Neuronal stem cell (in vitro differentiated cells): ENCODE measurements around the gene DCXR.

Experiments used
- DNase-seq: peaks from one replicate; pipeline ENCODE4 v3.0.0-alpha.2; 2013; ENCODE audit warnings: low spot score
- H2AFZ ChIP-seq: one replicate; pipeline ENCODE4 v1.6.1; 2013; ENCODE audit warnings: mild to moderate bottlenecking, low read length, inconsistent platforms
- H2AK5ac ChIP-seq: 2 replicates; pipeline ENCODE4 v1.6.1; 2013; ENCODE audit warnings: low read depth, mild to moderate bottlenecking, inconsistent platforms, low read length, moderate library complexity, mixed read lengths
- H2BK120ac ChIP-seq: 2 replicates; pipeline ENCODE4 v1.6.1; 2013; ENCODE audit warnings: low read depth, mild to moderate bottlenecking, inconsistent platforms, low read length, moderate library complexity, mixed read lengths
- H2BK12ac ChIP-seq: one replicate; pipeline ENCODE4 v1.6.1; 2013; ENCODE audit warnings: low read length, inconsistent platforms
- H2BK15ac ChIP-seq: 2 replicates; pipeline ENCODE4 v1.6.1; 2013; ENCODE audit warnings: mild to moderate bottlenecking, low read length, inconsistent platforms, mixed read lengths
- H2BK5ac ChIP-seq: one replicate; pipeline ENCODE4 v1.6.1; 2013; ENCODE audit warnings: inconsistent platforms, mild to moderate bottlenecking, low read length, moderate library complexity
- H3K14ac ChIP-seq: one replicate; pipeline ENCODE4 v1.6.1; 2013; ENCODE audit warnings: low read length, inconsistent platforms
- H3K18ac ChIP-seq: 2 replicates; pipeline ENCODE4 v1.6.1; 2013; ENCODE audit warnings: low read length, inconsistent platforms
- H3K23ac ChIP-seq: 2 replicates; pipeline ENCODE4 v1.6.1; 2013; ENCODE audit warnings: low read depth, mild to moderate bottlenecking, mixed read lengths, low read length, inconsistent platforms; ENCODE audit not compliant: poor library complexity
- H3K27ac ChIP-seq: replicated peaks from 3 replicates; pipeline ENCODE4 v1.5.1; 2013; ENCODE audit warnings: low read length, inconsistent platforms
- H3K27me3 ChIP-seq, 3 experiments: 2 replicates each; pipeline ENCODE4 v1.6.1; 2013; ENCODE audit warnings: low read length in 3 of 3, mild to moderate bottlenecking in 2 of 3, inconsistent platforms in 1 of 3, low read depth in 1 of 3, mixed read lengths in 1 of 3, moderate library complexity in 1 of 3; ENCODE audit not compliant: control insufficient read depth in 3 of 3, insufficient read depth in 3 of 3
- H3K36me3 ChIP-seq, 2 donors: replicated peaks in 1 of 2; 2 replicates each; pipeline ENCODE4 v1.6.1; 2013; ENCODE audit warnings: low read length in 2 of 2; ENCODE audit not compliant: control insufficient read depth in 2 of 2, insufficient read depth in 2 of 2
- H3K4ac ChIP-seq: 2 replicates; pipeline ENCODE4 v1.6.1; 2013; ENCODE audit warnings: inconsistent platforms, mild to moderate bottlenecking, low read length, moderate library complexity
- H3K4me1 ChIP-seq, 2 donors: 1 replicate in 1 of 2; 2 replicates in 1 of 2; pipeline ENCODE4 v1.6.1; 2013; ENCODE audit warnings: low read length in 2 of 2, low read depth in 1 of 2; ENCODE audit not compliant: control insufficient read depth in 2 of 2, insufficient read depth in 1 of 2
- H3K4me2 ChIP-seq: one replicate; pipeline ENCODE4 v1.6.1; 2013; ENCODE audit warnings: mild to moderate bottlenecking, low read length, inconsistent platforms; ENCODE audit not compliant: insufficient read depth, poor library complexity, severe bottlenecking
- H3K4me3 ChIP-seq, 2 donors: 2 replicates each; pipeline ENCODE4 v1.5.1; 2013; ENCODE audit warnings: low read length in 2 of 2, mild to moderate bottlenecking in 2 of 2, inconsistent platforms in 1 of 2, moderate library complexity in 1 of 2
- H3K79me1 ChIP-seq: one replicate; pipeline ENCODE4 v1.6.1; 2013; ENCODE audit warnings: low read depth, mild to moderate bottlenecking, inconsistent platforms, low read length, moderate library complexity
- H3K9ac ChIP-seq: one replicate; pipeline ENCODE4 v1.6.1; 2013; ENCODE audit warnings: mild to moderate bottlenecking, low read depth, low read length, inconsistent platforms; ENCODE audit not compliant: poor library complexity
- H3K9me3 ChIP-seq, 2 donors: replicated peaks in 1 of 2; 2 replicates each; pipeline versions ENCODE3 to v1.6.1; 2013; ENCODE audit warnings: low read length in 2 of 2, mild to moderate bottlenecking in 2 of 2, inconsistent platforms in 1 of 2, low read depth in 1 of 2, mixed read lengths in 1 of 2, moderate library complexity in 1 of 2; ENCODE audit not compliant: control insufficient read depth in 2 of 2, insufficient read depth in 1 of 2
- H4K8ac ChIP-seq: one replicate; pipeline ENCODE4 v1.6.1; 2013; ENCODE audit warnings: low read depth, mild to moderate bottlenecking, inconsistent platforms, low read length, moderate library complexity
- H4K91ac ChIP-seq: one replicate; pipeline ENCODE4 v1.6.1; 2013; ENCODE audit warnings: low read length, low read depth, mild to moderate bottlenecking, inconsistent platforms; ENCODE audit not compliant: poor library complexity
- WGBS, 2 donors: extraction: QIAGEN DNeasy Blood & Tissue Kit; methylation state at CpG; one replicate each; pipeline ENCODE4 v1.1.7; 2013; ENCODE audit warnings: missing lambda C conversion rate in 2 of 2, mixed read lengths in 1 of 2; ENCODE audit not compliant: insufficient read length in 2 of 2, insufficient replicate concordance in 1 of 2; ENCODE audit errors: extremely low coverage in 2 of 2; 5-methylcytosine and 5-hydroxymethylcytosine counted together

DCXR gene

DNA sequence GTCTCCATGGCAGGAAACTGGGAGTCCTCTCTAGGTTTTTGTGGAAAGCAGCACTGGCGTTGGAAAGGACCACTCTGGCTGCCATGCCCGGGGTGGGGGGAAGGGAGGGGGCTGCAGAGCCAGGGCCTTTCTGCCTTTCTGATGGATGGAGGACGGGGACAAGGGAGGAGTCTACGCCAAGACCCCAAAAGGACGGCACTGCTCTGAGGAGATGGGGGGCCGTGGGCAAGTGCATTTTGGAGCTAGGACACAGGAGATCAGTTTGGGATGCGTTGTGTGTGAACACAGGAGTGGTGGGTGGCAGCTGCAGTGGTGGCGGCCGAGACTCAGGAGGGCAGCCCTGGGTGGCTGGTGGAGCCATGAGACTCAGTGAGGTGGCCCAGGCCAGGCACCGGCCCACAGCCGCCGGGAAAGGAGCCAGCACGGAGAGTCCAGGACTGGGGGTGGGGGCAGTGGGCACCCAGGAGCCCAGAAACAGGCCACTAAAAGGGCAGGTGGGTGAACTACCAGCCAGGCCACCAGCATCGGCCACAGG is 16.9 kb downstream of the DCXR start:
- Histone ChIP-seq H3K4me1 (peaks cover 9 to 19% of the 10 kb centered on the region in 2 donors), H2BK12ac (no peak overlapping the region), H2BK120ac (no peak overlapping the region)

DNA sequence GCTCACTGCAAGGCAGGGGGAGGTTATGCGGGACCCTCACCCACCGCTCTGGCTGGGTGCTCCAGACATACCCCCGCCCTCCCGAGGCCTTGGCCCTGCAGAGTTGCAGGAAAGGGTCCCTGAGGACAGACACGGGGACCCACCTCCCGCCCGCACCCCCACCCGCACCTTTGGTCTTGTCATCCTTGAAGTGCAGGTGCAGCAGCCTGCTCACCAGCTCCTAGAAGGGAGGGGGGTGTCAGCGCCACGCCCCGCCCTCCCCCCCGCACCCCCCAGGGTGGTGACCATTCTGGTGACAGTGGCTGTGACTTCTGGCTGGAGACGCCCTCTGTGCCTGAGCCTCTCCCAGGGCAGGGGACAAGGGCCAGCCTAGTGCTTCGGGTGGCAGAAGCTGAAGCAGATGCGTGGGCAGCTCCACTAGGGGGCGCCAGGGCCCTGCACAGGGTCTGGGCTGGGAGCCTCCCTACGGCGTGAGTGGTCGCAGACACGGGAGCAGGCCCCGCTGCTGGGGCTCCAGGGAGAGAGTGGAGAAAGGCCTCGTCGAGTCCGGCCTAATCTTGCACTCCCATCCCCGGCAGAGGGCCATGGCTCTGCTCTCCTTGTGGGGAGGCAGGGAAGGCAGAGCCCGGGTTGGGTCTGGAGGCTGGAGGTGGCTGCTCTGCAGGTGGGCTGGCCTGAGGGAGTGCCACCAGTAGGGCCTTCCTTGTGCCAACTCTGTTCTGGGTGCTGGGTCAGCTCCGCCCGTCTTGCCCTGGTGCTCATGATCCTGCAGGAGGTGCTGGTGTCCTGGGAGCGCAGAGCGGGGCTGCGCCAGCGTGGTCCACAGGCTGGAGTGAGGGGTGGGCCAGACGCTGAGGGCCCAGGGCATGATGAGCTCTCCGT is 17.6 kb downstream of the DCXR start:
- WGBS, 2 donors = no CpG with 5 or more reads among the region's 34 CpGs
- Histone ChIP-seq H2BK15ac (peak overlapping the region; percentile 9), H3K4ac (peak overlapping the region; percentile 10), H3K27me3 (no peaks in the 10 kb centered on the region), H3K4me2 (no peak overlapping the region), H2AK5ac (peak overlapping the region; percentile 88), H2BK5ac (peak overlapping the region; percentile 84), H2BK12ac (no peak overlapping the region), H3K27ac (peak overlapping the region; percentile 22), H4K91ac (no peak overlapping the region), H3K14ac (no peak overlapping the region), H3K9me3 (no peaks in the 10 kb centered on the region), H3K18ac (peak overlapping the region; percentile 44), H3K4me3 (peak overlapping the region in 1 of 2 donors; percentile 9), H3K4me1 (peaks cover 9 to 19% of the 10 kb centered on the region in 2 donors), H3K9ac (peak overlapping the region; percentile 77), H3K79me1 (peaks cover 27% of the 10 kb centered on the region), H3K36me3 (peaks cover 6 to 28% of the 10 kb centered on the region in 2 donors), H4K8ac (no peak overlapping the region), H2AFZ (no peak overlapping the region), H2BK120ac (no peak overlapping the region), H3K23ac (no peak overlapping the region)
- peak; percentile 56 for DNase-seq

More for the DNA sequence above, 16.9 kb downstream of the DCXR start:
- peak overlapping the region; percentile 84 for H2BK5ac ChIP-seq
- H3K4me3 ChIP-seq = peak overlapping the region in 1 of 2 donors; percentile 81
- H3K18ac ChIP-seq = no peak overlapping the region
- H2AK5ac ChIP-seq = peak overlapping the region; percentile 88
- no peak overlapping the region for H3K9ac ChIP-seq
- no peak overlapping the region for H3K14ac ChIP-seq
- H4K8ac ChIP-seq = no peak overlapping the region
- no peak overlapping the region for H2AFZ ChIP-seq
- no peak for DNase-seq
- no CpG with 5 or more reads among the region's 14 CpGs for whole genome bisulfite sequencing, 2 donors
- H3K4me2 ChIP-seq = no peak overlapping the region
- no peak overlapping the region for H4K91ac ChIP-seq
- peak overlapping the region; percentile 22 for H3K27ac ChIP-seq
- no peaks in the 10 kb centered on the region for H3K9me3 ChIP-seq
- peaks cover 27% of the 10 kb centered on the region for H3K79me1 ChIP-seq
- H3K23ac ChIP-seq = no peak overlapping the region
- no peak overlapping the region for H2BK15ac ChIP-seq
- H3K27me3 ChIP-seq = no peaks in the 10 kb centered on the region
- peaks cover 8 to 33% of the 10 kb centered on the region in 2 donors for H3K36me3 ChIP-seq
- H3K4ac ChIP-seq = no peak overlapping the region

DNA sequence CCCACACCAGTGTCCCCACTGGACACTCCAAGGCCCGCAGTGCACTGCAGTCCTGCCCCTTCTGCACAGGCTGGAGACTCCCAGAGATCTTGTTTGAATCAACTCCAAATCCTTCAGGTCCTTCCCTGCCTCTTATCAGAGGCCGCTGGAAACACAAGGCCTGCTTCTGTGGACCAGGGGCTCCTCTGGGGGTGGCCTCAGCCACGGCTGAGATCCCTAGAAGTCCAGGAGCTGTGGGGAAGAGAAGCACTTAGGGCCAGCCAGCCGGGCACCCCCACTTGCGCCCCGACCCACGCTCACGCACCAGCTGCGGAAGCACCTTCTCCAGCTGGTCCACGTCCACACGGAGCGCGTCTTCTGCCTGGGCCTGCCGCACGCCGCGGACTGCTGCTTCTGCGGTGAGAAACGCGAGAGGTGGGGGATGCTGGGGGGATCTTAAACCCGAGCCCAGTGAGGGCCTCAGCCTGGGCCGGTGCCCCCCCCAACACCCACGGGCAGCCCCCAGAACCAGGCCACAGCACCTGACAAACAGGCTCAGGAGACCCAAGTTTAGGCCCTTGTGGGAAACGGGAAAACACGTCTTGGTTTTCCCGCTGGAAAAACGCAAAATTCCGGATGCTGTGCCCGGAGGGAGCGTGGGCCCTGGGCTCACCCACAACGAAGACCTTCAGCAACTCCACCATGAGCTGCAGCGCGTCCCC is 18.4 kb downstream of the DCXR start:
- Histone ChIP-seq H2BK15ac (no peak overlapping the region), H3K27me3 (no peaks in the 10 kb centered on the region), H3K27ac (no peak overlapping the region), H3K14ac (no peak overlapping the region), H2AFZ (no peak overlapping the region), H4K91ac (no peak overlapping the region), H3K9ac (peak overlapping the region; percentile 21), H3K36me3 (peaks cover 6 to 27% of the 10 kb centered on the region in 2 donors), H3K4me3 (no peak overlapping the region), H3K18ac (no peak overlapping the region), H3K23ac (peak overlapping the region; percentile 55), H2BK5ac (no peak overlapping the region), H3K4ac (peak overlapping the region; percentile 10), H2BK120ac (peak overlapping the region; percentile 61), H3K4me1 (peaks cover 8 to 16% of the 10 kb centered on the region in 2 donors), H3K9me3 (no peaks in the 10 kb centered on the region), H3K79me1 (peaks cover 26% of the 10 kb centered on the region), H4K8ac (no peak overlapping the region), H2AK5ac (peak overlapping the region; percentile 53), H2BK12ac (no peak overlapping the region), H3K4me2 (no peak overlapping the region)
- no peak for DNase-seq
- WGBS, 2 donors = no CpG with 5 or more reads among the region's 33 CpGs
